ENCODE measurements around the gene ANKRD12. TPM values are rescaled to one million over a fixed set of nuclear protein-coding genes. Genes with fewer than 3 reads are reported as not detected.

ANKRD12 gene
- total and polyA plus RNA-seq, 10 of the 15 experiments (the other 5 are each of a cell fraction or from before 2014, with no cell fraction given), result 5.9 to 45.7 (median 20.2) TPM

- in situ Hi-C loops (cut with MboI) (loop anchor here (10.0 kb wide), 1 partner anchor 269 kb away; no protein-coding TSS in a partner anchor), intact Hi-C loops (cut with micrococcal nuclease; ENCODE audit: unreplicated experiment) (loop anchor here (2.0 kb wide), 3 partner anchors 19 to 183 kb away; partner anchors contain the start of gene RALBP1)
- DNase-seq (ENCODE audit: low read depth, low spot score) (no peak), ATAC-seq (peak; percentile 22), FAIRE-seq (no peak)
- Histone ChIP-seq H3K4me3 (peak overlapping the region; percentile 89), H3K27ac (ENCODE audit: control insufficient read depth, insufficient read depth) (no peak overlapping the region), H3K9ac (ENCODE audit: control insufficient read depth, insufficient read depth, low read length) (peak overlapping the region; percentile 13; the same call in 1 of the 2 replicates), H4K20me1 (ENCODE audit: control insufficient read depth, insufficient read depth) (no peaks in the 10 kb centered on the region), H3K36me3 (ENCODE audit: control insufficient read depth in 2 of 2, insufficient read depth in 2 of 2, low read length in 1 of 2) (no peaks in the 10 kb centered on the region; a peak in 1 of 4 replicates), H3K9me3 (replicated peaks; ENCODE audit: control insufficient read depth, insufficient read depth, low read length) (peaks cover 2% of the 10 kb centered on the region; the same call in 2 of the 3 replicates), H3K79me2 (ENCODE audit: control insufficient read depth, insufficient read depth, low read length) (peaks cover 36% of the 10 kb centered on the region), H3K4me2 (ENCODE audit: control insufficient read depth, insufficient read depth) (peak overlapping the region; percentile 83), H3K4me1 (ENCODE audit: control insufficient read depth, insufficient read depth, low read length) (peaks cover 5% of the 10 kb centered on the region; the same call in 1 of the 2 replicates), H3K27me3 (replicated peaks in 1 of 2; ENCODE audit: control insufficient read depth in 2 of 2, insufficient read depth in 2 of 2, low read length in 1 of 2) (no peaks in the 10 kb centered on the region), H2AFZ (ENCODE audit: control insufficient read depth, low read depth, low read length) (peak overlapping the region; percentile 61)
- ChIA-PET RAD21 (ENCODE audit: unreplicated experiment) (interaction anchor here (0.6 to 1.4 kb wide), 11 partner anchors 14 to 644 kb away, joined by 3 to 4 read pairs (median 3); no protein-coding TSS in a partner anchor), CTCF (interaction anchor here (1.3 to 1.8 kb wide), 3 partner anchors 14 to 260 kb away, joined by 3 to 10 read pairs (median 6); no protein-coding TSS in a partner anchor), SMC1A (ENCODE audit: uncharacterized antibody, unreplicated experiment) (interaction anchor here (0.8 to 1.3 kb wide), 4 partner anchors 13 to 183 kb away, joined by 3 read pairs; no protein-coding TSS in a partner anchor), POLR2A (interaction anchor here (0.6 to 1.4 kb wide), 6 partner anchors 14 to 1150 kb away, joined by 3 to 6 read pairs (median 4); no protein-coding TSS in a partner anchor)
- BruUV-seq (replicated peaks), result no TSS peak
- 42% methylated on average over 52 of the region's 52 CpGs for WGBS (ENCODE audit: insufficient coverage, insufficient replicate concordance, low lambda C conversion rate, missing lambda C conversion rate)
- TF ChIP-seq GATAD2B (conservative IDR thresholded peaks at IDR 0.05; ENCODE audit: low read depth), result peak; percentile 25; the same call in 1 of the 2 replicates
- TF ChIP-seq ETV6 (conservative IDR thresholded peaks at IDR 0.05 in 1 of 2, IDR thresholded peaks at IDR 0.05 in 1 of 2; ENCODE audit: borderline replicate concordance in 1 of 2, low read depth in 1 of 2), result 0 out of 4 replicates have a peak, but pooled peaks of 1 of the 2 experiments have one; percentile 8
- TF ChIP-seq MLLT1 (IDR thresholded peaks at IDR 0.05), result no peak
- TF ChIP-seq MEF2A (IDR thresholded peaks at IDR 0.05; ENCODE audit: insufficient read depth, low read depth, low read length), result no peak
- no peak for TF ChIP-seq IRF4 (IDR thresholded peaks at IDR 0.05; ENCODE audit: low read depth, low read length)
- 0 out of 2 replicates have a peak, but pooled peaks have one; percentile 14 for TF ChIP-seq MAX (IDR thresholded peaks at IDR 0.05; ENCODE audit: low read depth, low read length)
- peak in 1 of 2 experiments; percentile 69; a peak in 2 of 4 replicates for TF ChIP-seq BHLHE40 (IDR thresholded peaks at IDR 0.05; ENCODE audit: borderline replicate concordance in 1 of 2, low read depth in 2 of 2, low read length in 1 of 2)
- no peak for TF ChIP-seq E2F4 (IDR thresholded peaks at IDR 0.05; ENCODE audit: low read depth, low read length)
- TF ChIP-seq BRCA1 (IDR thresholded peaks at IDR 0.05; ENCODE audit: low read depth, low read length), result no peak
- no peak for TF ChIP-seq TBL1XR1 (IDR thresholded peaks at IDR 0.05; ENCODE audit: low read depth, low read length)
- TF ChIP-seq POLR2AphosphoS2 (IDR thresholded peaks at IDR 0.05; ENCODE audit: low read depth, low read length), result no peak
- no peak for TF ChIP-seq CHD2 (IDR thresholded peaks at IDR 0.05; ENCODE audit: borderline replicate concordance, low read depth, low read length)
- TF ChIP-seq YY1 (IDR thresholded peaks at IDR 0.05; ENCODE audit: low read depth, low read length), result peak; percentile 56; the same call in 1 of the 2 replicates
- TF ChIP-seq RUNX3 (IDR thresholded peaks at IDR 0.05; ENCODE audit: low read length), result no peak
- no peak for TF ChIP-seq CTCF (IDR thresholded peaks at IDR 0.05 in 2 of 3, conservative IDR thresholded peaks at IDR 0.05 in 1 of 3; ENCODE audit: control insufficient read depth in 2 of 3, extremely low read depth in 1 of 3, insufficient read depth in 1 of 3, low read depth in 3 of 3, low read length in 3 of 3)
- TF ChIP-seq FOS (IDR thresholded peaks at IDR 0.05; ENCODE audit: borderline replicate concordance, extremely low read depth, insufficient read length), result no peak
These were observed 197.1 kb downstream of the ANKRD12 start for GRCh38 chr18:9333441-9334328.

All from GM12878 (cell line).